IMR-90 (cell line): ENCODE measurements around the gene MTUS2. TPM values are rescaled to one million over a fixed set of nuclear protein-coding genes. Genes with fewer than 3 reads are reported as not detected.
"Not testable (repeated sequence)": the region's sequence is repeated elsewhere in the genome, so short reads cannot be mapped to it uniquely, and the experiment has no call there.

Experiments
- ATAC-seq: fragments of 200-7000 bp; cut with Tn5 transposase; 2 replicates; pipeline ENCODE4 v1.9.1; 2020; ENCODE audit warnings: low read depth, mild to moderate bottlenecking, moderate library complexity
- BruUV-seq: library from RNA; stranded (reverse); fragments of 400-500 nt; replicated peaks from 2 replicates; lab custom pipeline; 2021; lab: Mats Ljungman, UMichigan
- CTCF ChIA-PET: fragments of 300-600 bp; formaldehyde crosslinking; extraction: SDS; loops from one replicate; lab custom pipeline; 2021; ENCODE audit warnings: antibody characterized with exemption; lab: Yijun Ruan, JAX
- POLR2A ChIA-PET: fragments of 300-600 bp; sonication (Branson Sonifier 250); formaldehyde crosslinking; loops from one replicate; lab custom pipeline; 2022; ENCODE audit warnings: antibody characterized with exemption; ENCODE audit not compliant: unreplicated experiment; lab: Charles Lee
- DNase-seq: peaks from one replicate; pipeline ENCODE4 v3.0.0; 2013
- H2AFZ ChIP-seq: replicated peaks from 2 replicates; pipeline ENCODE3; 2013; ENCODE audit warnings: low read length, mild to moderate bottlenecking; ENCODE audit not compliant: poor library complexity
- H2AK5ac ChIP-seq: 2 replicates; pipeline ENCODE4 v1.6.1; 2013; ENCODE audit warnings: low read depth, low read length, inconsistent platforms
- H2AK9ac ChIP-seq: replicated peaks from 2 replicates; pipeline ENCODE3; 2013; ENCODE audit warnings: mild to moderate bottlenecking, low read depth, low read length, moderate library complexity; ENCODE audit not compliant: poor library complexity
- H2BK120ac ChIP-seq: 2 replicates; pipeline ENCODE4 v1.6.1; 2013; ENCODE audit warnings: low read depth, low read length, inconsistent platforms
- H2BK15ac ChIP-seq: 3 replicates; pipeline ENCODE4 v1.6.1; 2013; ENCODE audit warnings: low read depth, low read length, inconsistent platforms
- H2BK20ac ChIP-seq: 2 replicates; pipeline ENCODE4 v1.6.1; 2013; ENCODE audit warnings: low read depth, mild to moderate bottlenecking, inconsistent platforms, low read length, moderate library complexity
- H2BK5ac ChIP-seq: 2 replicates; pipeline ENCODE4 v1.6.1; 2013; ENCODE audit warnings: mild to moderate bottlenecking, low read depth, low read length, inconsistent platforms; ENCODE audit not compliant: poor library complexity, severe bottlenecking
- H3K14ac ChIP-seq: replicated peaks from 2 replicates; pipeline ENCODE4 v1.6.1; 2013; ENCODE audit warnings: low read depth, low read length, inconsistent platforms
- H3K18ac ChIP-seq: 2 replicates; pipeline ENCODE4 v1.6.1; 2013; ENCODE audit warnings: low read depth, low read length, control low read depth
- H3K23ac ChIP-seq: 2 replicates; pipeline ENCODE4 v1.6.1; 2013; ENCODE audit warnings: low read depth, low read length, inconsistent platforms
- H3K27ac ChIP-seq: 2 replicates; pipeline ENCODE4 v1.5.1; 2013; ENCODE audit warnings: mild to moderate bottlenecking, control low read depth, low read length; ENCODE audit not compliant: insufficient read depth
- H3K27me3 ChIP-seq: 2 replicates; pipeline ENCODE4 v1.6.1; 2013; ENCODE audit warnings: low read length; ENCODE audit not compliant: control insufficient read depth, insufficient read depth
- H3K36me3 ChIP-seq: 2 replicates; pipeline ENCODE4 v1.6.1; 2013; ENCODE audit warnings: low read length, mixed read lengths; ENCODE audit not compliant: control insufficient read depth, insufficient read depth
- H3K4ac ChIP-seq: 2 replicates; pipeline ENCODE4 v1.6.1; 2013; ENCODE audit warnings: low read depth, low read length, inconsistent platforms
- H3K4me1 ChIP-seq: 2 replicates; pipeline ENCODE4 v1.6.1; 2013; ENCODE audit warnings: low read length, mixed read lengths; ENCODE audit not compliant: control insufficient read depth, insufficient read depth
- H3K4me2 ChIP-seq: 2 replicates; pipeline ENCODE4 v1.6.1; 2013; ENCODE audit warnings: low read depth, mild to moderate bottlenecking, control low read depth, low read length, moderate library complexity
- H3K4me3 ChIP-seq: 2 replicates; pipeline ENCODE4 v1.5.1; 2013; ENCODE audit warnings: low read depth, mild to moderate bottlenecking, control low read depth, low read length, moderate library complexity; ENCODE audit not compliant: insufficient read depth
- H3K56ac ChIP-seq: 2 replicates; pipeline ENCODE4 v1.6.1; 2013; ENCODE audit warnings: low read length, inconsistent platforms; ENCODE audit not compliant: insufficient read depth; ENCODE audit errors: extremely low read depth
- H3K79me1 ChIP-seq, 2 experiments: 2 replicates each; pipeline ENCODE4 v1.6.1; 2013; ENCODE audit warnings: low read length in 2 of 2, inconsistent platforms in 1 of 2, low read depth in 1 of 2
- H3K9ac ChIP-seq: 2 replicates; pipeline ENCODE4 v1.6.1; 2013; ENCODE audit warnings: low read depth, low read length, control low read depth
- H3K9me1 ChIP-seq: 2 replicates; pipeline ENCODE4 v1.6.1; 2013; ENCODE audit warnings: low read length, inconsistent platforms; ENCODE audit not compliant: insufficient read depth
- H3K9me3 ChIP-seq: 2 replicates; pipeline ENCODE4 v1.6.1; 2013; ENCODE audit warnings: low read length; ENCODE audit not compliant: control insufficient read depth, insufficient read depth
- H4K20me1 ChIP-seq: 2 replicates; pipeline ENCODE4 v1.6.1; 2013; ENCODE audit warnings: low read length, inconsistent platforms; ENCODE audit not compliant: insufficient read depth
- H4K5ac ChIP-seq: 2 replicates; pipeline ENCODE4 v1.6.1; 2013; ENCODE audit warnings: mild to moderate bottlenecking, low read depth, low read length, control low read depth
- H4K8ac ChIP-seq, 2 experiments: 2 replicates each; pipeline ENCODE4 v1.6.1; 2013; ENCODE audit warnings: low read depth in 2 of 2, low read length in 2 of 2, control low read depth in 1 of 2, inconsistent platforms in 1 of 2
- H4K91ac ChIP-seq: 2 replicates; pipeline ENCODE4 v1.6.1; 2013; ENCODE audit warnings: low read depth, low read length, inconsistent platforms; ENCODE audit not compliant: insufficient read depth
- WGBS, 2 experiments: methylation state at CpG; one replicate each; pipeline versions ENCODE4 v1.1.5 to v1.1.7; 2013; ENCODE audit warnings: missing lambda C conversion rate in 2 of 2; ENCODE audit not compliant: insufficient read length in 1 of 2; ENCODE audit errors: extremely low coverage in 2 of 2; 5-methylcytosine and 5-hydroxymethylcytosine counted together
- dilution Hi-C: fragments of 300-500 bp; cut with HindIII; formaldehyde crosslinking; loops from one replicate; pipeline ENCODE4 v1.14.3; 2018; ENCODE audit warnings: low sequenced_read_pairs; ENCODE audit not compliant: unreplicated experiment
- in situ Hi-C: fragments of 300-500 bp; cut with MboI; formaldehyde crosslinking; loops from 3 replicates; pipeline ENCODE4 v1.14.3; 2019; ENCODE audit warnings: low sequenced_read_pairs, inconsistent platforms, mixed read lengths
- intact Hi-C: fragments of 100-400 bp; cut with micrococcal nuclease; formaldehyde crosslinking; loops from 2 replicates; pipeline ENCODE4 v1.10.0; 2022
- polyA plus RNA-seq, 3 experiments: library from polyadenylated mRNA; depleted of rRNA; stranded (reverse); fragments of >200 nt; gene quantifications; 2 replicates each; pipeline ENCODE4 v1.2.3, GENCODE V29; 2012; ENCODE audit warnings: low replicate concordance in 1 of 3
- total RNA-seq: library from RNA; depleted of rRNA; stranded (reverse); fragments of >200 nt; gene quantifications from 2 replicates; pipeline ENCODE4 v1.2.3, GENCODE V29; 2012

Gene MTUS2
- total and polyA plus RNA-seq, 2 of the 4 experiments (the other 2 are of a cell fraction), result under 0.01 to 0.02 TPM

DNA sequence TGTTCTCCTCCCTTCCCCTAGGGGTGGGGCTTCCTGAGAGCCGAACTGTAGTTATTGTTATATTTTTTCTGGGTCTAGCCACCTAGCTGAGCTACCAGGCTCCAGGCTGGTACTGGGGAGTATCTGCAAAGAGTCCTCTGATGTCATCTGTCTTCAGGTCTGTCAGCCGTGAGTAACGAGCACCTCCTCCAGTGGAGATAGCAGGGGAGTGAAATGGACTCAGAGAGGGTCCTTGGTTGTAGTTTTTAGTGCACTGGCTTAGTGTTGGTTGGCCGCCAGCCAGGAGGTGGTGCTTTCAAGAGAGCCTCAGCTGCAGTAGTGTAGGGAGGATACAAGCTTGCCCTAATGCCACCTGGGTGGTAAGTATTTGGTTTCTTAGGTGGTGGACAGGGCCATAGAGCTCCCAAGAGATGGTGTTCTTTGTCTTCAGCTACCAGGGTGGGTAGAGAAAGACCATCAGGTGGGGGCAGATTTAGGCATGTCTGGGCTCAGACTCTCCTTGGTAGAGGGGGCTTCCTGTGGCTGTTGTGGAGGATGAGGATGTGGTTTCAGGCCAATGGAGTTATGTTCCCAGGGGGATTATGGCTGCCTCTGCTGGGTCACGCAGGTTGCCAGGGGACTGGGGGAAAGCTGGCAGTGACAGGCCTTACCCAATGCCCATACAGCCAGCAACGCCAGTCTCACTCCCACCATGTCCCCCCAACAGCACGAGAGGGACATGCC is 525.9 kb downstream of the MTUS2 start:
- not testable (repeated sequence) for ATAC-seq

More for the DNA sequence above, 525.9 kb downstream of the MTUS2 start:
- H4K8ac ChIP-seq, H2BK20ac ChIP-seq, H2BK5ac ChIP-seq, H3K27ac ChIP-seq, H3K27me3 ChIP-seq, H3K23ac ChIP-seq, H2AK5ac ChIP-seq, H2BK120ac ChIP-seq, H2AFZ ChIP-seq, H3K4ac ChIP-seq, H3K9me3 ChIP-seq, H3K4me1 ChIP-seq, H2BK15ac ChIP-seq, H3K36me3 ChIP-seq, dilution Hi-C loops, BruUV-seq, H3K4me3 ChIP-seq, H2AK9ac ChIP-seq, CTCF ChIA-PET, H3K4me2 ChIP-seq, H3K79me1 ChIP-seq, H4K5ac ChIP-seq, H4K20me1 ChIP-seq, in situ Hi-C loops, H3K56ac ChIP-seq, H3K9ac ChIP-seq, intact Hi-C loops, DNase-seq, H3K9me1 ChIP-seq, H3K18ac ChIP-seq, POLR2A ChIA-PET, H4K91ac ChIP-seq, H3K14ac ChIP-seq: not testable (repeated sequence)
- no CpG with 5 or more reads among the region's 7 CpGs for WGBS, 2 experiments
